ENCODE results near the gene SLIT3.

SLIT3 gene

GRCh38 chr5:169151051-169151805 is 149.7 kb downstream of the SLIT3 start:
- H3K27me3 ChIP-seq: no peaks in the 10 kb centered on the region
- no peaks in the 10 kb centered on the region; the same call in 1 of the 2 replicates for H3K36me3 ChIP-seq
- H3K4me3 ChIP-seq (ENCODE audit: low read depth, low read length): no peak overlapping the region
- no peak for TF ChIP-seq CTCF (IDR thresholded peaks at IDR 0.05; ENCODE audit: low read depth, low read length)
- peaks cover 60% of the 10 kb centered on the region for H3K4me1 ChIP-seq
- DNase-seq: no peak
- no peaks in the 10 kb centered on the region for H3K9me3 ChIP-seq

GRCh38 chr5:169150108-169150507 is 150.8 kb downstream of the SLIT3 start:
- no peaks in the 10 kb centered on the region for H3K27me3 ChIP-seq
- no peaks in the 10 kb centered on the region for H3K9me3 ChIP-seq
- no peaks in the 10 kb centered on the region for H3K36me3 ChIP-seq
- TF ChIP-seq CTCF (IDR thresholded peaks at IDR 0.05; ENCODE audit: low read depth, low read length): no peak
- H3K4me1 ChIP-seq: peaks cover 63% of the 10 kb centered on the region
- H3K4me3 ChIP-seq (ENCODE audit: low read depth, low read length): peak overlapping the region; percentile 12
- peak; percentile 75 for DNase-seq

- Histone ChIP-seq H3K4me3 (ENCODE audit: low read depth, low read length) (peak overlapping the region; percentile 14), H3K27me3 (no peaks in the 10 kb centered on the region), H3K9me3 (no peaks in the 10 kb centered on the region), H3K36me3 (no peaks in the 10 kb centered on the region), H3K4me1 (peaks cover 63% of the 10 kb centered on the region)
- TF ChIP-seq CTCF (IDR thresholded peaks at IDR 0.05; ENCODE audit: low read depth, low read length): peak; percentile 86
- peak; percentile 63 for DNase-seq
Measured at GRCh38 chr5:169149317-169149716, 151.6 kb downstream of the SLIT3 start.

- Histone ChIP-seq H3K4me1 (peaks cover 59% of the 10 kb centered on the region), H3K9me3 (no peaks in the 10 kb centered on the region), H3K36me3 (no peaks in the 10 kb centered on the region), H3K27me3 (no peaks in the 10 kb centered on the region), H3K4me3 (ENCODE audit: low read depth, low read length) (no peak overlapping the region; the same call in 1 of the 2 replicates)
- no peak for TF ChIP-seq CTCF (IDR thresholded peaks at IDR 0.05; ENCODE audit: low read depth, low read length)
- DNase-seq: no peak
Measured at GRCh38 chr5:169148138-169148740, 152.7 kb downstream of the SLIT3 start.

GRCh38 chr5:169147534-169147933 is 153.4 kb downstream of the SLIT3 start:
- Histone ChIP-seq H3K4me3 (ENCODE audit: low read depth, low read length) (no peak overlapping the region), H3K27me3 (no peaks in the 10 kb centered on the region), H3K36me3 (no peaks in the 10 kb centered on the region), H3K4me1 (peaks cover 56% of the 10 kb centered on the region), H3K9me3 (no peaks in the 10 kb centered on the region)
- peak; percentile 47 for DNase-seq
- no peak for TF ChIP-seq CTCF (IDR thresholded peaks at IDR 0.05; ENCODE audit: low read depth, low read length)

- H3K36me3 ChIP-seq: no peaks in the 10 kb centered on the region
- H3K4me1 ChIP-seq: peaks cover 51% of the 10 kb centered on the region
- no peak for DNase-seq
- no peak overlapping the region for H3K4me3 ChIP-seq (ENCODE audit: low read depth, low read length)
- TF ChIP-seq CTCF (IDR thresholded peaks at IDR 0.05; ENCODE audit: low read depth, low read length): no peak
- no peaks in the 10 kb centered on the region for H3K27me3 ChIP-seq
- no peaks in the 10 kb centered on the region for H3K9me3 ChIP-seq
Measured at GRCh38 chr5:169146158-169146557, 154.8 kb downstream of the SLIT3 start.

Data from BE2C (cell line).